ENCODE results near the gene C6orf47.

GRCh38 chr6:31663961-31664789 is 3.6 kb upstream of the C6orf47 start:
- TF ChIP-seq, protein P1, sequence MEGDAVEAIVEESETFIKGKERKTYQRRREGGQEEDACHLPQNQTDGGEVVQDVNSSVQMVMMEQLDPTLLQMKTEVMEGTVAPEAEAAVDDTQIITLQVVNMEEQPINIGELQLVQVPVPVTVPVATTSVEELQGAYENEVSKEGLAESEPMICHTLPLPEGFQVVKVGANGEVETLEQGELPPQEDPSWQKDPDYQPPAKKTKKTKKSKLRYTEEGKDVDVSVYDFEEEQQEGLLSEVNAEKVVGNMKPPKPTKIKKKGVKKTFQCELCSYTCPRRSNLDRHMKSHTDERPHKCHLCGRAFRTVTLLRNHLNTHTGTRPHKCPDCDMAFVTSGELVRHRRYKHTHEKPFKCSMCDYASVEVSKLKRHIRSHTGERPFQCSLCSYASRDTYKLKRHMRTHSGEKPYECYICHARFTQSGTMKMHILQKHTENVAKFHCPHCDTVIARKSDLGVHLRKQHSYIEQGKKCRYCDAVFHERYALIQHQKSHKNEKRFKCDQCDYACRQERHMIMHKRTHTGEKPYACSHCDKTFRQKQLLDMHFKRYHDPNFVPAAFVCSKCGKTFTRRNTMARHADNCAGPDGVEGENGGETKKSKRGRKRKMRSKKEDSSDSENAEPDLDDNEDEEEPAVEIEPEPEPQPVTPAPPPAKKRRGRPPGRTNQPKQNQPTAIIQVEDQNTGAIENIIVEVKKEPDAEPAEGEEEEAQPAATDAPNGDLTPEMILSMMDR (IDR thresholded peaks at IDR 0.05; ENCODE audit: low read length) = no peak
- TF ChIP-seq EZH2 (optimal IDR thresholded peaks at IDR 0.05; ENCODE audit: low read depth, low read length) = no peak

Data from MM.1S (cell line).